ENCODE measurements around the gene PORCN. TPM values are rescaled to one million over a fixed set of nuclear protein-coding genes. Genes with fewer than 3 reads are reported as not detected.

Gene PORCN
- total RNA-seq, 1 experiment from 2014 or later, result 12.6 TPM

DNA sequence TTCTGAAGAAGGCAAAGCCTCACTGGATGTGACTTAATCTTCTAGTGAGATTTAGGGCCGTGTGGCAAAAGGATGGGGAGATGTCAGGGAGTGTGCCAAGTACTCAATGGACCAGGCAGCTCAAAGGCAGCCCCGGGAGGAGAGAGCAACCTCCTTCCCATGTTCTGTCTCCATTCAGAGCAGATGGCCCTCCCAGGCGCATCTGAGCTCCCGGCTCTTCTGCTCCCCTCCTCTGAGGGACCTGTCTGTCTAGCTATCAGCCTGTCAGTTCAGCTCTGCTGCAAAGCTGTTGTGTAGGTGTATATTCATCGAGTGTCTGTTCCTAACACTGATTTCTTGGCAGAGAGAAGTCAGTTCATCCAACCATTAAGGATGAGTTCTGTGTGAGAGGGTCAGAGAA is 10.9 kb upstream of the PORCN start:
- Mint-ChIP-seq H3K4me3 (no peak overlapping the region), H3K27me3 (ENCODE audit: low read depth) (no peaks in the 10 kb centered on the region; the same call in none of the 2 replicates), H3K27ac (no peak overlapping the region), H3K4me1 (0 out of 4 replicates have a peak, but pooled peaks cover 0 to 2% of the 10 kb centered on the region in 2 experiments), H3K9me3 (peaks cover 69 to 78% of the 10 kb centered on the region in 2 experiments), H3K36me3 (ENCODE audit: insufficient read depth in 1 of 3, low read depth in 3 of 3) (no peaks in the 10 kb centered on the region; a peak in 2 of 7 replicates)
- TF ChIP-seq, protein P1, sequence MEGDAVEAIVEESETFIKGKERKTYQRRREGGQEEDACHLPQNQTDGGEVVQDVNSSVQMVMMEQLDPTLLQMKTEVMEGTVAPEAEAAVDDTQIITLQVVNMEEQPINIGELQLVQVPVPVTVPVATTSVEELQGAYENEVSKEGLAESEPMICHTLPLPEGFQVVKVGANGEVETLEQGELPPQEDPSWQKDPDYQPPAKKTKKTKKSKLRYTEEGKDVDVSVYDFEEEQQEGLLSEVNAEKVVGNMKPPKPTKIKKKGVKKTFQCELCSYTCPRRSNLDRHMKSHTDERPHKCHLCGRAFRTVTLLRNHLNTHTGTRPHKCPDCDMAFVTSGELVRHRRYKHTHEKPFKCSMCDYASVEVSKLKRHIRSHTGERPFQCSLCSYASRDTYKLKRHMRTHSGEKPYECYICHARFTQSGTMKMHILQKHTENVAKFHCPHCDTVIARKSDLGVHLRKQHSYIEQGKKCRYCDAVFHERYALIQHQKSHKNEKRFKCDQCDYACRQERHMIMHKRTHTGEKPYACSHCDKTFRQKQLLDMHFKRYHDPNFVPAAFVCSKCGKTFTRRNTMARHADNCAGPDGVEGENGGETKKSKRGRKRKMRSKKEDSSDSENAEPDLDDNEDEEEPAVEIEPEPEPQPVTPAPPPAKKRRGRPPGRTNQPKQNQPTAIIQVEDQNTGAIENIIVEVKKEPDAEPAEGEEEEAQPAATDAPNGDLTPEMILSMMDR (conservative IDR thresholded peaks at IDR 0.05), result no peak
- no peak overlapping the region for H2AK5ac ChIP-seq (ENCODE audit: insufficient read length, low read length)
- H3K23me2 ChIP-seq (ENCODE audit: insufficient read length, low read depth, low read length, poor library complexity, severe bottlenecking), result no peaks in the 10 kb centered on the region
- no peak overlapping the region for H2BK5ac ChIP-seq (ENCODE audit: insufficient read length, low read length)
- H2AFZ ChIP-seq (ENCODE audit: low read length), result no peak overlapping the region
- no peak overlapping the region for H4K8ac ChIP-seq (replicated peaks; ENCODE audit: insufficient read length, low read depth, low read length)
- no peak overlapping the region for H3K27ac ChIP-seq (ENCODE audit: insufficient read length, low read depth, low read length)
- peaks cover 9% of the 10 kb centered on the region for H3K9me3 ChIP-seq (ENCODE audit: control insufficient read depth, low read depth, low read length)
- no CpG with 5 or more reads among the region's 5 CpGs for WGBS (ENCODE audit: extremely low coverage, insufficient read length, low lambda C conversion rate)
- no peak overlapping the region for H3K9ac ChIP-seq (ENCODE audit: extremely low read depth, insufficient read length, low read length)
- H2BK15ac ChIP-seq (ENCODE audit: low read depth, low read length), result no peak overlapping the region
- no peak overlapping the region for H4K91ac ChIP-seq (ENCODE audit: insufficient read length, low read depth, low read length)
- H3T11ph ChIP-seq (ENCODE audit: low read length), result no peak overlapping the region
- no peak overlapping the region for H2BK12ac ChIP-seq (ENCODE audit: insufficient read length, low read depth, low read length)
- no peak overlapping the region for H3K4ac ChIP-seq (ENCODE audit: low read depth, low read length)
- no peak overlapping the region for H3K14ac ChIP-seq (ENCODE audit: insufficient read depth, low read length)
- H3K79me2 ChIP-seq (ENCODE audit: insufficient read depth, low read length), result no peaks in the 10 kb centered on the region
- H4K5ac ChIP-seq (ENCODE audit: insufficient read length, low read depth, low read length), result no peak overlapping the region
- no peak overlapping the region for H2BK120ac ChIP-seq (ENCODE audit: low read depth, low read length, poor library complexity, severe bottlenecking)
- H3K4me2 ChIP-seq (ENCODE audit: insufficient read depth, insufficient read length, low read length), result no peak overlapping the region
- no peaks in the 10 kb centered on the region for H4K20me1 ChIP-seq (ENCODE audit: control insufficient read depth, insufficient read depth, insufficient read length)
- H2BK20ac ChIP-seq (ENCODE audit: low read depth, low read length, poor library complexity, severe bottlenecking), result no peak overlapping the region
- H3K18ac ChIP-seq (ENCODE audit: insufficient read length, low read depth, low read length), result no peak overlapping the region
- H3K56ac ChIP-seq (ENCODE audit: insufficient read length, low read depth, low read length), result no peak overlapping the region
- no peaks in the 10 kb centered on the region for H3K27me3 ChIP-seq (ENCODE audit: insufficient read depth, low read length)
- no peak overlapping the region for H3K23ac ChIP-seq (ENCODE audit: insufficient read length, low read depth, low read length)
- no peaks in the 10 kb centered on the region for H3K79me1 ChIP-seq (ENCODE audit: insufficient read depth, low read depth, low read length, poor library complexity, severe bottlenecking)
- no peak for DNase-seq
- no peaks in the 10 kb centered on the region for H3K4me1 ChIP-seq (ENCODE audit: insufficient read depth, low read length)

Measured in H9 (cell line).